Measurements from ENCODE around the gene OR51I2.

DNA sequence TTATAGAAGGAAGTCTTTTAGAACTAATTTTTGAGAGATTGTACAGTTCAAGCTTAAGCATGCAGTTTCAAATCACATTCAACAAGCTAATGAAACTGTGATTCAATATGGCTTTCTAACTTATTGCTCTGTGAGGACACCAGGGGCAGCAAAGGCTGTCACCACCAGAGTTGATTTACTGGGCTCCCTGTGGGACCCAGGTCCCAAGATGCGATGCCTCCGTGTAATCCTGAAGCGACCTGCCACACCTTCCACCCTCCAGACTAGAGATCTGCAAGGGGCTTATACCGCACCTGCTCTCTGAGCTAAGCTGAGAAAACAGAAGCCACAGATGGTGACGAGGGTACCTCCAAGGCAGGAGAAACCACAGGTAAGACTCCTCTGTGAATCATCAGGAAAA lies 28.1 kb upstream of the OR51I2 start:
- TF ChIP-seq CREB1 (IDR thresholded peaks at IDR 0.05; ENCODE audit: low read depth): no peak
- TF ChIP-seq, protein P1, sequence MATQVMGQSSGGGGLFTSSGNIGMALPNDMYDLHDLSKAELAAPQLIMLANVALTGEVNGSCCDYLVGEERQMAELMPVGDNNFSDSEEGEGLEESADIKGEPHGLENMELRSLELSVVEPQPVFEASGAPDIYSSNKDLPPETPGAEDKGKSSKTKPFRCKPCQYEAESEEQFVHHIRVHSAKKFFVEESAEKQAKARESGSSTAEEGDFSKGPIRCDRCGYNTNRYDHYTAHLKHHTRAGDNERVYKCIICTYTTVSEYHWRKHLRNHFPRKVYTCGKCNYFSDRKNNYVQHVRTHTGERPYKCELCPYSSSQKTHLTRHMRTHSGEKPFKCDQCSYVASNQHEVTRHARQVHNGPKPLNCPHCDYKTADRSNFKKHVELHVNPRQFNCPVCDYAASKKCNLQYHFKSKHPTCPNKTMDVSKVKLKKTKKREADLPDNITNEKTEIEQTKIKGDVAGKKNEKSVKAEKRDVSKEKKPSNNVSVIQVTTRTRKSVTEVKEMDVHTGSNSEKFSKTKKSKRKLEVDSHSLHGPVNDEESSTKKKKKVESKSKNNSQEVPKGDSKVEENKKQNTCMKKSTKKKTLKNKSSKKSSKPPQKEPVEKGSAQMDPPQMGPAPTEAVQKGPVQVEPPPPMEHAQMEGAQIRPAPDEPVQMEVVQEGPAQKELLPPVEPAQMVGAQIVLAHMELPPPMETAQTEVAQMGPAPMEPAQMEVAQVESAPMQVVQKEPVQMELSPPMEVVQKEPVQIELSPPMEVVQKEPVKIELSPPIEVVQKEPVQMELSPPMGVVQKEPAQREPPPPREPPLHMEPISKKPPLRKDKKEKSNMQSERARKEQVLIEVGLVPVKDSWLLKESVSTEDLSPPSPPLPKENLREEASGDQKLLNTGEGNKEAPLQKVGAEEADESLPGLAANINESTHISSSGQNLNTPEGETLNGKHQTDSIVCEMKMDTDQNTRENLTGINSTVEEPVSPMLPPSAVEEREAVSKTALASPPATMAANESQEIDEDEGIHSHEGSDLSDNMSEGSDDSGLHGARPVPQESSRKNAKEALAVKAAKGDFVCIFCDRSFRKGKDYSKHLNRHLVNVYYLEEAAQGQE (IDR thresholded peaks at IDR 0.05; ENCODE audit: low read depth): no peak
- TF ChIP-seq CEBPB (IDR thresholded peaks at IDR 0.05): no peak
- no peak for TF ChIP-seq TAF1 (IDR thresholded peaks at IDR 0.05; ENCODE audit: low read depth)
- TF ChIP-seq EP300 (IDR thresholded peaks at IDR 0.05; ENCODE audit: borderline replicate concordance): no peak
- no peak for TF ChIP-seq YY1 (IDR thresholded peaks at IDR 0.05; ENCODE audit: low read depth)
